Activated CD8-positive, alpha-beta memory T cell treated with anti-CD3 and anti-CD28 coated beads for 1 hour (primary cell): ENCODE data around the gene TXNL4B.
A peak's percentile ranks its signal among the peaks of the same experiment; 100 is the strongest.

Experiments used
- DNase-seq, 2 donors: peaks; one replicate each; pipeline ENCODE4 v3.0.0-alpha.2; 2020; ENCODE audit warnings: low read depth in 1 of 2; ENCODE audit errors: extremely low read depth in 1 of 2

TXNL4B gene

GRCh38 chr16:72093448-72094265 is at the start of gene TXNL4B, which contains the start of gene DHX38:
Gene TXNL4B (minus strand): TSS chr16:72093620. CDS start chr16:72090749, 2,871 bp downstream.
Gene DHX38 (plus strand): TSS chr16:72093847. CDS start chr16:72096158, 2,311 bp downstream.
- peak; percentile 78 to 81 for DNase-seq

GRCh38 chr16:72142476-72142875 is 49.1 kb upstream of the TXNL4B start:
- no peak for DNase-seq

GRCh38 chr16:72139908-72140307 is 46.5 kb upstream of the TXNL4B start:
- DNase-seq, result no peak

- no peak for DNase-seq
These were observed 44.7 kb upstream of the TXNL4B start for GRCh38 chr16:72138064-72138572.

GRCh38 chr16:72137380-72138063 is 44.1 kb upstream of the TXNL4B start:
- DNase-seq, result no peak

- DNase-seq, result no peak
These were observed 41.1 kb upstream of the TXNL4B start for GRCh38 chr16:72134507-72134906.

- DNase-seq, result no peak
These were observed 39.3 kb upstream of the TXNL4B start for GRCh38 chr16:72132726-72133125.

GRCh38 chr16:72131036-72131435 is 37.6 kb upstream of the TXNL4B start:
- DNase-seq, result no peak

GRCh38 chr16:72129976-72130656 is 36.7 kb upstream of the TXNL4B start:
- no peak for DNase-seq

- DNase-seq, result no peak
These were observed 35.3 kb upstream of the TXNL4B start for GRCh38 chr16:72128701-72129100.

GRCh38 chr16:72126429-72126765 is 33.0 kb upstream of the TXNL4B start:
- DNase-seq, result no peak

GRCh38 chr16:72125635-72126428 is 32.4 kb upstream of the TXNL4B start:
- no peak for DNase-seq

GRCh38 chr16:72124761-72125634 is 31.6 kb upstream of the TXNL4B start:
- peak; percentile 12 to 36 for DNase-seq

- no peak for DNase-seq
These were observed 30.7 kb upstream of the TXNL4B start for GRCh38 chr16:72124148-72124547.

GRCh38 chr16:72123426-72123825 is 30.0 kb upstream of the TXNL4B start:
- DNase-seq, result no peak

GRCh38 chr16:72122916-72123315 is 29.5 kb upstream of the TXNL4B start:
- no peak for DNase-seq

- DNase-seq, result no peak
These were observed 28.9 kb upstream of the TXNL4B start for GRCh38 chr16:72122308-72122707.

- DNase-seq, result no peak
These were observed 26.6 kb upstream of the TXNL4B start for GRCh38 chr16:72120026-72120425.

- no peak for DNase-seq
These were observed 20.2 kb upstream of the TXNL4B start for GRCh38 chr16:72113616-72113945.
